OCI-LY3 (cell line): ENCODE results near the gene SPON1.
A peak's percentile ranks its signal among the peaks of the same experiment; 100 is the strongest.

ENCODE experiments used
- EZH2phosphoT487 ChIP-seq: fragments of 200-600 bp; shearing (Covaris generic); IDR thresholded peaks from 2 replicates; pipeline ENCODE4 v1.6.1; 2018; ENCODE audit warnings: antibody characterized with exemption, mixed run types, low read depth
- TF ChIP-seq, protein P1 (sequence below): fragments of 200-600, 300-600 bp; sonication (generic); IDR thresholded peaks from 2 replicates; pipeline ENCODE4 v1.5.1; 2014; ENCODE audit warnings: antibody characterized with exemption, low read length, low read depth

DNA sequence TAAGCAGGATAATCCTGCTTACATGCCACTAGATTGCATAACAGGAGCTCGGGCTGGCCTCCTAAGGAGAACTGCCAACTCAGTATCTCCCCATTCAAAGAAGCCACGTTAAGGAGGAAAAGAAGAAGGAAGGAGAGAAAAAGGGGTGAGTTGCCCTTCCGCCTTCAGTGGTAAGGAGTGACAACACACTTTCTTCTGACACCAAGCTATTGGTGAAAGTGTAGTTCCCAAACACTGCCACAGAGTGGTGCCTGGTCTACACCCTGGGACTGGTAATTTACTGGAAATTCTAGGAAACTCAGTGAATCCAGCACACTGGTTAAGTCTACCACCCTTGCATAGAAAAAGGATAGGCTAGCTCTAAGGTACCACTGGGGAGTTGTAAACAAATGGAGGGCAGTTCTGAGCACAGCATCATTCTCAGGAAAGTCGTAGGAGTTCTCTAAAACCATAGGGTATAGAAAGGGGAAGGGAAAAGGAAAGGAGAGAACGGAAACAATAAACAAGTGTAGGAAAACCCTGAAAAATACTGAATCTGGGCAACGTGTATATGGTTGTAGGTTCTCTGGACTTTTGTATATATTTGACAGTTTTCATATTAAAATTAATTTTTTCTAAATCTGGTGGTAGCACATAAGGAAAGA is 338.3 kb downstream of the SPON1 start:
- TF ChIP-seq, protein P1, sequence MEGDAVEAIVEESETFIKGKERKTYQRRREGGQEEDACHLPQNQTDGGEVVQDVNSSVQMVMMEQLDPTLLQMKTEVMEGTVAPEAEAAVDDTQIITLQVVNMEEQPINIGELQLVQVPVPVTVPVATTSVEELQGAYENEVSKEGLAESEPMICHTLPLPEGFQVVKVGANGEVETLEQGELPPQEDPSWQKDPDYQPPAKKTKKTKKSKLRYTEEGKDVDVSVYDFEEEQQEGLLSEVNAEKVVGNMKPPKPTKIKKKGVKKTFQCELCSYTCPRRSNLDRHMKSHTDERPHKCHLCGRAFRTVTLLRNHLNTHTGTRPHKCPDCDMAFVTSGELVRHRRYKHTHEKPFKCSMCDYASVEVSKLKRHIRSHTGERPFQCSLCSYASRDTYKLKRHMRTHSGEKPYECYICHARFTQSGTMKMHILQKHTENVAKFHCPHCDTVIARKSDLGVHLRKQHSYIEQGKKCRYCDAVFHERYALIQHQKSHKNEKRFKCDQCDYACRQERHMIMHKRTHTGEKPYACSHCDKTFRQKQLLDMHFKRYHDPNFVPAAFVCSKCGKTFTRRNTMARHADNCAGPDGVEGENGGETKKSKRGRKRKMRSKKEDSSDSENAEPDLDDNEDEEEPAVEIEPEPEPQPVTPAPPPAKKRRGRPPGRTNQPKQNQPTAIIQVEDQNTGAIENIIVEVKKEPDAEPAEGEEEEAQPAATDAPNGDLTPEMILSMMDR, result peak; percentile 85
- no peak for TF ChIP-seq EZH2phosphoT487
